Stimulated activated CD4-positive, alpha-beta T cell treated with anti-CD3 and anti-CD28 coated beads, Interleukin-1b, Interleukin-23, amount 100 ng/mL, for 1 hour (primary cell): ENCODE results near the gene MTF2.
"Not testable (repeated sequence)": the region's sequence is repeated elsewhere in the genome, so short reads cannot be mapped to it uniquely, and the experiment has no call there.

Source experiments
- DNase-seq, 2 donors: peaks; one replicate each; pipeline ENCODE4 v3.0.0-alpha.2; 2020; ENCODE audit warnings: low read depth in 2 of 2

MTF2 gene

GRCh38 chr1:93078986-93079654 is at the start of gene MTF2:
MTF2 (plus strand) TSS chr1:93079283; CDS start chr1:93079527, 244 bp downstream.
- DNase-seq = peak; percentile 81 to 86

DNA sequence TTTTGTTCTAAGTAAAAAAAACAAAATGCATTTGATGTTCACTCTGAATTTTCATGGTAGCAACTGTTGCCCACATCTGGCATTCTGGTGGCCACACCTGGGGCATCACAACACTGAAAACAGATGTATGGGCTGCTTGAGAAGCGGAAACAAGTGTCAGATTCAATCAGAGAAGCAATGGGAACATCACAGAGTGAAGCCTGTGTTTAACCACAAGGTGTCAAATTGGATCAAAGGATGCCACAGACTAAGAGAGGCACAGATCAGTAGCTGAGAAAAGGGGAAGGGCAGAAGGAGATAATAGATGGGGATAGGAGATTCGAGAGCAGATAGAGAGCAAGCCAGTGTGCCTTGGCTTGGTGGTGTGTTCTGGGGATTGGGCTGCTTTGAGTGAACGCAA is 49.8 kb upstream of the MTF2 start:
- no peak for DNase-seq

DNA sequence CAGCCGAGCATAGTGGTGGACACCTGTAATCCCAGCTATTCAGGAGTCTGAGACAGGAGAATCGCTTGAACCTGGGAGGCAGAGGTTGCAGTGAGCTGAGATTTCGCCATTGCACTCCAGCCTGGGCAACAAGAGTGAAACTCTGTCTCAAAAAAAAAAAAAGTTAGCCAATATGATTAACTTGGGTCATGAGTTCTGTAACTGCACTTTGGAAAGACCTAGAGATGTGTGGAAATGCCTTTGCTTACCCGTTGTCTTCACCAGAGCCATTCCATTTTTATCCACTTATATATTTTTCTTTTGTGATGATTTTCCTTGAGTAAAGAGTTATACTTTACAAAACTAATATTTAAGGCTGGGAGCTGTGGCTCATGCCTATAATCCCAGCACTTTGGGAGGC is 48.9 kb upstream of the MTF2 start:
- DNase-seq = not testable (repeated sequence)

DNA sequence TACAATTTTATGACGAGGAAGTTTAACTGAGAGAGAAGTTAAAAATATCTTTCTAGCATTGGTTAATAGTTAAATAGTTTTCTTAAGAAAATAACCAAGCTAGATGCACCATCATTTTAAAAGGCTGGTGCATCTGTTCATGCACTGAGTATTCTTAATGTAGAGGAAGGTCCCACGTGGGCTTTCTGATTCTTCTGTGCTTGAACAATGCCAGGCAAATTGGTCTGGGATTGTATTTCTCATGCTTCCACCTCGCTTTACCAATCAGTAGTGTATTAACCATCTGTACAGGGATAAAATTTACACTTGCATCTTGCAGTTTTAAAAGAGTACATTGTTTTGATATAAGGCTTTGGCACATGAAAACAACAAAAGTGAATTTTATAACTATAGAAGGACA is 47.4 kb upstream of the MTF2 start:
- DNase-seq = no peak

DNA sequence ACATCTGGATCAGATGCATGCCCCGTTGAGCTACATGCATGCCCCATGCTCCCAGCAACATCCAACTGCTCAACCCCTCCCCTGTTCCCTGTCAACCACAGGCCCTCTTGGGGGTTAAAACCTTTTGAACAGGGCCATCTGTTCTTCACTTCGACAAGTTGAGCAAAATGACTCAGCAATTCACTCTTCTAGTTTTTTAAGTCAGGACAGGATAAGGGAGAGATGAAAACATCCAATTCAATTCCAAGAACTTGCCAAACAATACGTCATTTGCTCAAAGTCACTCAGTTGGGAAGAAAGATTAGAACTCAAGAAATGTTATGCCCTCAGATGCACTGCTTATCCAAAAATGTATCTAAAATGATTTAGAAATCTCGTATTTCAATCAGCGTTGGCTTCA is 46.1 kb upstream of the MTF2 start:
- no peak for DNase-seq

- DNase-seq = no peak
These were observed 45.3 kb upstream of the MTF2 start for GRCh38 chr1:93033785-93034184.

GRCh38 chr1:93034397-93034796 is 44.7 kb upstream of the MTF2 start:
- no peak for DNase-seq

GRCh38 chr1:93036672-93037071 is 42.4 kb upstream of the MTF2 start:
- DNase-seq = no peak

- DNase-seq = peak in 1 of 2 donors; percentile 4
These were observed 36.7 kb upstream of the MTF2 start for GRCh38 chr1:93042187-93043056.

- no peak for DNase-seq
These were observed 36.0 kb upstream of the MTF2 start for GRCh38 chr1:93043057-93043557.

GRCh38 chr1:93047618-93048017 is 31.5 kb upstream of the MTF2 start:
- no peak for DNase-seq

GRCh38 chr1:93051961-93052360 is 27.1 kb upstream of the MTF2 start:
- DNase-seq = no peak

GRCh38 chr1:93056214-93056613 is 22.9 kb upstream of the MTF2 start:
- no peak for DNase-seq

- no peak for DNase-seq
These were observed 22.4 kb upstream of the MTF2 start for GRCh38 chr1:93056649-93057048.

DNA sequence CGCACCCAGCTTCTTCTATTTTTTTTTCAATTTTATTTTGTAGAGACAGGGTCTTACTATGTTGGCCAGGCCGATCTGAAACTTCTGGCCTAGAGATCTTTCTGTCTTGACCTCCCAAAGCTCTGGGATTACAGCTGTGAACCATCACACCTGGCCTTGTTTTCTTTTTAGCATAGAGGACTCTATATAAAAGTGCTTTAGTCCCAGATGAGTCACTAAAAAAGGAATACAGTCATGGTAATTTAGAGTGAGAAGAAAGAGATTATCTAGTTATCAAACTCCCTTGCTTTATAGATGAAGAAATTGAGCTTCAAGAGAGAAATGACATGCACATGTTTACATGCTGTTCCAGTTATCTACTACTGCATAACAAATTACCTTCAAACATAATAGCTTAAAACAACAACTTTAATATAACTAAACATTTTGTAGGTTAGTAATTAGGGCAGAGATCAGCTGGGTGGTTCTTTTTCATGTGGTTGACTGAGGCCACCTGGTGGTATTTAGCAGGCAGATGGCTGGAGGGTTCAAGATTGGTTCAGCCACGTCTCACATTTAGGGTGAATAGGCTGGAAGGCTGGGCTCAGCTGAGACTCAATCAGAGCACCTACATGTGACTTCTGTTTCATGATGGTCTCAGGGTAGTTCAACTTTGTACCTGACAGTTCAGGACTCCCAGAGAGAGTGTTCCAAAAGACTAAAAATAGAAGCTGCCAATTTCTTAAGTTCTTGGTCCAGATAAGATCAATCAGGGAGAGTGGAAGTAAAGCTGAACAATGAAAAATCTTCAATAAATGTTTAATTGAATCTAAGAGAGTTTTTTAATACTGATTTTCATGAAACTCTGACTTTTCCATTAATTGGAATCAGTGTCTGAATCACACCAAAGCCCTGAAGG is 16.9 kb upstream of the MTF2 start:
- DNase-seq = no peak

GRCh38 chr1:93076268-93076667 is 2.8 kb upstream of the MTF2 start:
- no peak for DNase-seq

DNA sequence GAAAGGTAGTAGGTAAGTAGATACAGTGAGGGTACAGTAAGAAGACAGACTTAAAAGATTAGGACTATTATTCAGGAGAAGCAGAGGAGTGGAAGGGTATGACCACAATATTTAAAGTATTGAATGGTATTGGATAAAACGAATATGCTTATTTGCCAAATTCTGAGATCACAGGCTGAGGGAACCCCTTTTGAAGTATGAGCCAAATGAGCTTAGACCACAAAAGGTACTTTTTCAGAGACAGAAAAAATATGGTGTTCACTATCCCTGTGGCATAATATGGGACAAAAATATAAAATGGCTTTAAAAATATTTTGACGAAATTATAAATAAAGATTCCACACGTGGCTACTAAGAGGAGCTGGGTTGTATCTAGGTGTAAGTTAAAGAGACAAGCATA is 880 bp upstream of the MTF2 start:
- DNase-seq = no peak

- DNase-seq = no peak
These were observed 471 bp upstream of the MTF2 start for GRCh38 chr1:93078638-93078985.

DNA sequence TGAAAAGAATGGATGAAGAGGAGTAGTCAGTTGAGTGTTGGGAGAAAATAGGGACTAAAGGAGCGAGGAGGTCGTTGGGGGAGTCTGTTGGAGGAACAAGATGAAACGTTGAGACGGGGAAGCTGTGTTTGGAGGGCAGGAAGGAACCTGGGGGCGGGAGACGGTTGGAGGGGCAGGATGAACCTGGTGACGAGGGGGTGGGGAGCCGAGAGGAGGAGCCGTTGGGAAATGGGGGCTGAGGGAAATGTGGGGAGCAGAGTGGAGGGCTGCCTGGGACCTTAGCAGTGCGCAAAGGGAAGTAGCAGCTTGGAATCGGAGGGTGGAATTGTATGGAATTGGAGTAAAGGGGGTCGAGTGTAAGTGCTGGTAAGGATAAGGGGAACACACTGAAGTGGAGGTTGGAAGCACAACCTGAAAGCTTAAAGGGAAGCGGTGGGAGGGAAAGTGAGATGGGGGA is 630 bp downstream of the MTF2 start:
- DNase-seq = no peak

GRCh38 chr1:93080179-93080823 is 1.2 kb downstream of the MTF2 start:
- no peak for DNase-seq

- DNase-seq = no peak
These were observed 2.6 kb downstream of the MTF2 start for GRCh38 chr1:93081716-93082115.

GRCh38 chr1:93082313-93082712 is 3.2 kb downstream of the MTF2 start:
- no peak for DNase-seq
